Measurements from ENCODE around the gene TMEM101.

- TF ChIP-seq CTCF (IDR thresholded peaks at IDR 0.05): no peak
- TF ChIP-seq POLR2AphosphoS5 (IDR thresholded peaks at IDR 0.05): no peak
- no peak for TF ChIP-seq POLR2A (IDR thresholded peaks at IDR 0.05; ENCODE audit: low read depth)
- TF ChIP-seq EP300 (IDR thresholded peaks at IDR 0.05): no peak
Measured at GRCh38 chr17:44014133-44014436, 678 bp downstream of the TMEM101 start.
